ENCODE results near the gene TTC27. TPM values are rescaled to one million over a fixed set of nuclear protein-coding genes. Genes with fewer than 3 reads are reported as not detected.

Gene TTC27
- total RNA-seq, 4 donors from 2014 or later, result 10.5 to 46.2 (median 17.9) TPM

GRCh38 chr2:32743480-32744236 lies 115.8 kb downstream of the TTC27 start:
- H3K27me3 ChIP-seq, result no peaks in the 10 kb centered on the region
- no peaks in the 10 kb centered on the region for H3K36me3 ChIP-seq
- no peaks in the 10 kb centered on the region for H3K9me3 ChIP-seq
- H3K27ac ChIP-seq, result no peak overlapping the region
- no peaks in the 10 kb centered on the region for H3K4me1 ChIP-seq
- intact Hi-C loops (cut with DNase I; ENCODE audit: low total_unique reads), result no loop called here
- no peak overlapping the region for H3K4me3 ChIP-seq
- DNase-seq, result no peak
- TF ChIP-seq POLR2A (IDR thresholded peaks at IDR 0.05) (no peak), CTCF (IDR thresholded peaks at IDR 0.05) (no peak)

- no peaks in the 10 kb centered on the region for H3K9me3 ChIP-seq
- H3K27ac ChIP-seq, result no peak overlapping the region
- H3K27me3 ChIP-seq, result no peaks in the 10 kb centered on the region
- no peak overlapping the region for H3K4me3 ChIP-seq
- DNase-seq, result no peak
- intact Hi-C loops (cut with DNase I; ENCODE audit: low total_unique reads), result no loop called here
- no peaks in the 10 kb centered on the region for H3K36me3 ChIP-seq
- TF ChIP-seq POLR2A (IDR thresholded peaks at IDR 0.05) (no peak), CTCF (IDR thresholded peaks at IDR 0.05) (no peak)
- H3K4me1 ChIP-seq, result no peaks in the 10 kb centered on the region
Measured at GRCh38 chr2:32745191-32745590, 117.3 kb downstream of the TTC27 start.

DNA sequence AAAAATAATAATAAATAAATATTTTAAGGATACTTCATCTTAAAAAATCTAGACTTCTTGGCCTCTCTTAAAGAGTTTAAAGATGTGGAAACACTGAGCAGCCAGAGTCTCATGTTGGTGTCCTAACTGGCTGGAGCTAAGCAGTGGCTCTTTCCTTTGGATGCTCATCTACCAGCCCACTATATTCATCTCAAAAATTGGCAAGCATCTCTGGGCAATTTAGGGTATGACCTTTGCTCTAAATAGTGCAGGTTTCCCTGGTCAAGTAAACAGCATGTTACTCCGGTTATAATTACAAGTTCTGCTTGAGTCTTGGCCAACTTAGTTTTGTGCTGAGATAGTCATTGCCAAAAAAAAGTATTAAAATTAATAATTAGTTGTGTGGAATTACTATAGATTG lies 117.8 kb downstream of the TTC27 start:
- Histone ChIP-seq H3K9me3 (no peaks in the 10 kb centered on the region), H3K4me3 (no peak overlapping the region), H3K27ac (no peak overlapping the region), H3K27me3 (no peaks in the 10 kb centered on the region), H3K36me3 (no peaks in the 10 kb centered on the region), H3K4me1 (no peaks in the 10 kb centered on the region)
- intact Hi-C loops (cut with DNase I; ENCODE audit: low total_unique reads), result no loop called here
- DNase-seq, result no peak
- TF ChIP-seq CTCF (IDR thresholded peaks at IDR 0.05) (no peak), POLR2A (IDR thresholded peaks at IDR 0.05) (no peak)

DNA sequence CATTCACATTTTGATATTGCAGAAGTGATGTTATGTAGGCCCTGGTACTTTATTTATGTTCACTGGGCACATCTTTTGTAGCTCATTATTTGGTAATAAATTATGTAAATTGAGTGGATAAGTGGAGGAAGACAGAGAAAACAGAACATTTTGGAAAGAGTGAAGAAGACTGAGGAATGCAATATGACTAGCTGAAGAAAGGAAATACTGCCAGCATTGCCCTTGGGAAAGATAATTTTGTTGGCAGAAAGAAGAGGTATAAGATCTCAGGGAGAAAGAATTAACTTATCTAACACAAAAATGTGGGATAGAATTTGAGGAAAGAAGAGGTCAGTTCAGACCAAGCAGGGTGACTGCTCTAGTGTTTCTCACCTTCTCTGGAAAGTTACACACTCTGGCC lies 118.8 kb downstream of the TTC27 start:
- DNase-seq, result no peak
- Histone ChIP-seq H3K9me3 (no peaks in the 10 kb centered on the region), H3K27ac (no peak overlapping the region), H3K36me3 (no peaks in the 10 kb centered on the region), H3K27me3 (no peaks in the 10 kb centered on the region), H3K4me3 (no peak overlapping the region), H3K4me1 (no peaks in the 10 kb centered on the region)
- TF ChIP-seq CTCF (IDR thresholded peaks at IDR 0.05) (no peak), POLR2A (IDR thresholded peaks at IDR 0.05) (no peak)
- intact Hi-C loops (cut with DNase I; ENCODE audit: low total_unique reads), result no loop called here

DNA sequence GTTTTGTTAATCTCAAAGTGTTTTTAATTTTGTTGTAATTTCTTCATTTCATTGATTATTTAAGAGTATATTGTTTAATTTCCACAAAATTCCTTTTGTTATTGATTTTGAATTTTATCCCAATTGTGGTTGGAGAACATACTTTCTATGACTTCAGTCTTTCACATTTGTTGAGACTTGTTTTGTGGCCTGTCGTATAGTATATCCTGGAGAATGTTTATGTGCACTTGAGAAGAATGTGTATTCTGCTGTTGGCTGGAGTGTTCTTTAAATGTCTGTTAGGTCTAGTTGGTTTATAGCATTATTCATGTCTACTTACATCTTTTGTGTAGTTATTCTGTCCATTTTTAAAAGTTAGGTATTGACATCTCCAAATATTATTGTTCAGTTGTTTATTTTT lies 120.3 kb downstream of the TTC27 start:
- Histone ChIP-seq H3K4me3 (no peak overlapping the region), H3K9me3 (no peaks in the 10 kb centered on the region), H3K4me1 (no peaks in the 10 kb centered on the region), H3K36me3 (no peaks in the 10 kb centered on the region), H3K27ac (no peak overlapping the region), H3K27me3 (no peaks in the 10 kb centered on the region)
- intact Hi-C loops (cut with DNase I; ENCODE audit: low total_unique reads), result no loop called here
- no peak for DNase-seq
- TF ChIP-seq POLR2A (IDR thresholded peaks at IDR 0.05), result no peak
- no peak for TF ChIP-seq CTCF (IDR thresholded peaks at IDR 0.05)

Measured in uterus (tissue), 4 donors.